MM.1S (cell line): ENCODE measurements around the gene TRIOBP.

ENCODE experiments used
- DNase-seq: peaks from one replicate; pipeline ENCODE4 v3.0.0-alpha.2; 2015
- H2AFZ ChIP-seq: fragments of 300-600 bp; sonication (generic); 2 replicates; pipeline ENCODE4 v1.6.0; 2016; ENCODE audit warnings: antibody characterized with exemption, low read length
- H3F3A ChIP-seq: fragments of 300-600 bp; sonication (generic); 2 replicates; pipeline ENCODE4 v1.6.1; 2016; ENCODE audit warnings: mild to moderate bottlenecking, antibody characterized with exemption, low read length, moderate library complexity, mixed read lengths; ENCODE audit not compliant: insufficient read depth
- H3K27ac ChIP-seq: fragments of 300-600 bp; sonication (generic); 2 replicates; pipeline ENCODE4 v1.5.1; 2016; ENCODE audit warnings: mild to moderate bottlenecking, low read length
- H3K27me3 ChIP-seq: fragments of 300-600 bp; sonication (generic); replicated peaks from 2 replicates; pipeline ENCODE4 v1.6.0; 2016; ENCODE audit warnings: low read length; ENCODE audit not compliant: insufficient read depth
- H3K36me3 ChIP-seq: fragments of 300-600 bp; sonication (generic); replicated peaks from 2 replicates; pipeline ENCODE4 v1.6.1; 2016; ENCODE audit warnings: mild to moderate bottlenecking, low read length, mixed read lengths; ENCODE audit not compliant: insufficient read depth
- H3K4me1 ChIP-seq: fragments of 300-600 bp; sonication (generic); 2 replicates; pipeline ENCODE4 v1.6.1; 2016; ENCODE audit warnings: low read length, mixed read lengths
- H3K4me2 ChIP-seq: fragments of 300-600 bp; sonication (generic); 2 replicates; pipeline ENCODE4 v1.6.0; 2016; ENCODE audit warnings: low read depth, low read length
- H3K4me3 ChIP-seq: fragments of 300-600 bp; sonication (generic); 2 replicates; pipeline ENCODE4 v1.5.1; 2016; ENCODE audit warnings: low read length, mixed read lengths
- H3K79me2 ChIP-seq: fragments of 300-600 bp; sonication (generic); 2 replicates; pipeline ENCODE4 v1.6.1; 2016; ENCODE audit warnings: mixed run types, low read length, mixed read lengths
- H3K9ac ChIP-seq: fragments of 300-600 bp; sonication (generic); 2 replicates; pipeline ENCODE4 v1.6.1; 2016; ENCODE audit warnings: low read length, mixed read lengths
- H3K9me2 ChIP-seq: fragments of 300-600 bp; sonication (generic); replicated peaks from 2 replicates; pipeline ENCODE4 v1.6.1; 2016; ENCODE audit warnings: mild to moderate bottlenecking, low read length, mixed read lengths; ENCODE audit not compliant: insufficient read depth
- H3K9me3 ChIP-seq: fragments of 300-600 bp; sonication (generic); replicated peaks from 2 replicates; pipeline ENCODE4 v1.6.1; 2016; ENCODE audit warnings: mild to moderate bottlenecking, low read length, mixed read lengths; ENCODE audit not compliant: insufficient read depth
- H4K20me1 ChIP-seq: fragments of 300-600 bp; sonication (generic); 2 replicates; pipeline ENCODE4 v1.6.1; 2016; ENCODE audit warnings: mild to moderate bottlenecking, low read length, moderate library complexity, mixed read lengths; ENCODE audit not compliant: insufficient read depth
- CTCF ChIP-seq: fragments of 300-600 bp; sonication (generic); IDR thresholded peaks from 2 replicates; pipeline ENCODE4 v1.5.1; 2016; ENCODE audit warnings: antibody characterized with exemption, low read length, mixed read lengths
- EZH2 ChIP-seq: fragments of 300-600 bp; sonication (generic); optimal IDR thresholded peaks from 2 replicates; pipeline ENCODE3; 2017; ENCODE audit warnings: low read depth, mild to moderate bottlenecking, antibody characterized with exemption, low read length, mixed read lengths
- EZH2phosphoT487 ChIP-seq: fragments of 300-600 bp; sonication (generic); IDR thresholded peaks from 2 replicates; pipeline ENCODE4 v1.6.1; 2018; ENCODE audit warnings: antibody characterized with exemption, low read length

Gene TRIOBP

GRCh38 chr22:37674951-37675929 is 21.6 kb upstream of the TRIOBP start, which contains the start of gene LGALS1:
LGALS1 (plus strand) TSS chr22:37675636; CDS start chr22:37675703, 67 bp downstream.
- TF ChIP-seq CTCF (no peak), EZH2phosphoT487 (no peak), EZH2 (no peak)
- Histone ChIP-seq H3K4me1 (peaks cover 23% of the 10 kb centered on the region), H3K9me3 (no peaks in the 10 kb centered on the region), H3K36me3 (no peaks in the 10 kb centered on the region), H4K20me1 (no peaks in the 10 kb centered on the region), H3F3A (peaks cover 32% of the 10 kb centered on the region), H3K27me3 (no peaks in the 10 kb centered on the region), H3K79me2 (peaks cover 21% of the 10 kb centered on the region), H3K4me3 (peak within 1 kb of the TSS; percentile 65), H3K27ac (peak within 1 kb of the TSS; percentile 82; the same call in 1 of the 2 replicates), H2AFZ (peak within 1 kb of the TSS; percentile 96), H3K9me2 (no peaks in the 10 kb centered on the region), H3K4me2 (peak within 1 kb of the TSS; percentile 90), H3K9ac (peak within 1 kb of the TSS; percentile 71)
- peak; percentile 88 for DNase-seq

- H3K9me2 ChIP-seq: no peaks in the 10 kb centered on the region
- peak overlapping the region; percentile 65 for H3K4me3 ChIP-seq
- H3K9ac ChIP-seq: peak overlapping the region; percentile 71
- H2AFZ ChIP-seq: peak overlapping the region; percentile 96
- peaks cover 21% of the 10 kb centered on the region for H3K79me2 ChIP-seq
- H3F3A ChIP-seq: peaks cover 38% of the 10 kb centered on the region
- no peaks in the 10 kb centered on the region for H3K9me3 ChIP-seq
- H4K20me1 ChIP-seq: no peaks in the 10 kb centered on the region
- H3K27me3 ChIP-seq: no peaks in the 10 kb centered on the region
- no peak for DNase-seq
- peak overlapping the region; percentile 90 for H3K4me2 ChIP-seq
- peak overlapping the region; percentile 82 for H3K27ac ChIP-seq
- peaks cover 25% of the 10 kb centered on the region for H3K4me1 ChIP-seq
- no peaks in the 10 kb centered on the region for H3K36me3 ChIP-seq
- TF ChIP-seq EZH2 (no peak), EZH2phosphoT487 (no peak), CTCF (no peak)
Measured at GRCh38 chr22:37675930-37676735, 20.7 kb upstream of the TRIOBP start.

- Histone ChIP-seq H3K79me2 (peaks cover 21% of the 10 kb centered on the region), H3K9ac (peak overlapping the region; percentile 71), H3K9me2 (no peaks in the 10 kb centered on the region), H3K27ac (peak overlapping the region; percentile 82), H3K27me3 (no peaks in the 10 kb centered on the region), H4K20me1 (no peaks in the 10 kb centered on the region), H3K9me3 (no peaks in the 10 kb centered on the region), H2AFZ (peak overlapping the region; percentile 96), H3K4me1 (peaks cover 25% of the 10 kb centered on the region), H3K36me3 (no peaks in the 10 kb centered on the region), H3K4me2 (peak overlapping the region; percentile 90), H3F3A (peaks cover 38% of the 10 kb centered on the region), H3K4me3 (peak overlapping the region; percentile 65)
- peak; percentile 89 for DNase-seq
- no peak for TF ChIP-seq EZH2phosphoT487
- no peak for TF ChIP-seq CTCF
- TF ChIP-seq EZH2: no peak
Measured at GRCh38 chr22:37676736-37677492, 19.9 kb upstream of the TRIOBP start.
